ENCODE measurements around the gene KIAA0232. TPM values are rescaled to one million over a fixed set of nuclear protein-coding genes. Genes with fewer than 3 reads are reported as not detected.
"Not testable (repeated sequence)": the region's sequence is repeated elsewhere in the genome, so short reads cannot be mapped to it uniquely, and the experiment has no call there.

Gene KIAA0232
- total RNA-seq, 4 donors from 2014 or later = 39.1 to 66.4 (median 60.4) TPM

- no peaks in the 10 kb centered on the region for H3K4me1 ChIP-seq
- H3K36me3 ChIP-seq = no peaks in the 10 kb centered on the region
- TF ChIP-seq POLR2A (IDR thresholded peaks at IDR 0.05) = no peak
- no peak for TF ChIP-seq CTCF (IDR thresholded peaks at IDR 0.05 in 4 of 5, conservative IDR thresholded peaks at IDR 0.05 in 1 of 5)
- no peak for ATAC-seq
- in situ Hi-C loops (cut with MboI; ENCODE audit: low sequenced_read_pairs in 4 of 4) (loop anchor here in 3 of 4 donors (10.0 to 25.0 kb wide), 2 partner anchors 160 to 172 kb away; partner anchors contain the start of gene GRPEL1 (in 1 of the 3)), intact Hi-C loops (cut with DNase I; ENCODE audit: low total_unique reads) (no loop called here)
- H3K4me3 ChIP-seq = no peak overlapping the region
- H3K27me3 ChIP-seq = no peaks in the 10 kb centered on the region
- no peaks in the 10 kb centered on the region for H3K9me3 ChIP-seq
- DNase-seq = no peak
- H3K27ac ChIP-seq = no peak overlapping the region
Observed at GRCh38 chr4:6902318-6903042, 120.0 kb downstream of the KIAA0232 start.

GRCh38 chr4:6905516-6906445, 123.3 kb downstream of the KIAA0232 start:
- no peak overlapping the region for H3K4me3 ChIP-seq
- no peaks in the 10 kb centered on the region for H3K9me3 ChIP-seq
- no peaks in the 10 kb centered on the region for H3K27me3 ChIP-seq
- H3K36me3 ChIP-seq = no peaks in the 10 kb centered on the region
- peaks cover 14 to 17% of the 10 kb centered on the region in 2 donors for H3K4me1 ChIP-seq
- H3K27ac ChIP-seq = no peak overlapping the region
- ATAC-seq (no peak), DNase-seq (no peak)
- intact Hi-C loops (cut with DNase I; ENCODE audit: low total_unique reads) = no loop called here
- in situ Hi-C loops (cut with MboI; ENCODE audit: low sequenced_read_pairs in 4 of 4) = loop anchor here (5.0 to 25.0 kb wide), 3 partner anchors 157 to 169 kb away; partner anchors contain the start of gene GRPEL1 (in 1 of the 4)
- TF ChIP-seq CTCF (IDR thresholded peaks at IDR 0.05 in 4 of 5, conservative IDR thresholded peaks at IDR 0.05 in 1 of 5) (no peak), POLR2A (IDR thresholded peaks at IDR 0.05) (no peak)

GRCh38 chr4:6906486-6906885, 124.0 kb downstream of the KIAA0232 start:
- peaks cover 21 to 24% of the 10 kb centered on the region in 2 donors for H3K4me1 ChIP-seq
- H3K27ac ChIP-seq; H3K27me3 ChIP-seq; H3K36me3 ChIP-seq; intact Hi-C loops (cut with DNase I; ENCODE audit: low total_unique reads); H3K9me3 ChIP-seq; ATAC-seq; DNase-seq; H3K4me3 ChIP-seq: not testable (repeated sequence)
- in situ Hi-C loops (cut with MboI; ENCODE audit: low sequenced_read_pairs in 4 of 4) = loop anchor here (5.0 to 25.0 kb wide), 3 partner anchors 156 to 168 kb away; partner anchors contain the start of gene GRPEL1 (in 1 of the 4)

- Histone ChIP-seq H3K4me3 (no peak overlapping the region), H3K9me3 (no peaks in the 10 kb centered on the region), H3K27ac (peak overlapping the region in 2 of 4 donors; percentile 93 to 97), H3K4me1 (peaks cover 32 to 37% of the 10 kb centered on the region in 2 donors), H3K36me3 (no peaks in the 10 kb centered on the region), H3K27me3 (no peaks in the 10 kb centered on the region)
- in situ Hi-C loops (cut with MboI; ENCODE audit: low sequenced_read_pairs in 4 of 4) (loop anchor here (5.0 to 25.0 kb wide), 3 partner anchors 155 to 167 kb away; partner anchors contain the start of gene GRPEL1 (in 1 of the 4)), intact Hi-C loops (cut with DNase I; ENCODE audit: low total_unique reads) (no loop called here)
- no peak for DNase-seq
- TF ChIP-seq CTCF (IDR thresholded peaks at IDR 0.05 in 4 of 5, conservative IDR thresholded peaks at IDR 0.05 in 1 of 5) (peak; percentile 26 to 64 (median 55)), POLR2A (IDR thresholded peaks at IDR 0.05) (no peak)
- ATAC-seq = no peak
Observed at GRCh38 chr4:6907658-6908191, 125.2 kb downstream of the KIAA0232 start.
